ENCODE data around the gene TCIRG1. TPM values are rescaled to one million over a fixed set of nuclear protein-coding genes. Genes with fewer than 3 reads are reported as not detected.

TCIRG1 gene, protein sequence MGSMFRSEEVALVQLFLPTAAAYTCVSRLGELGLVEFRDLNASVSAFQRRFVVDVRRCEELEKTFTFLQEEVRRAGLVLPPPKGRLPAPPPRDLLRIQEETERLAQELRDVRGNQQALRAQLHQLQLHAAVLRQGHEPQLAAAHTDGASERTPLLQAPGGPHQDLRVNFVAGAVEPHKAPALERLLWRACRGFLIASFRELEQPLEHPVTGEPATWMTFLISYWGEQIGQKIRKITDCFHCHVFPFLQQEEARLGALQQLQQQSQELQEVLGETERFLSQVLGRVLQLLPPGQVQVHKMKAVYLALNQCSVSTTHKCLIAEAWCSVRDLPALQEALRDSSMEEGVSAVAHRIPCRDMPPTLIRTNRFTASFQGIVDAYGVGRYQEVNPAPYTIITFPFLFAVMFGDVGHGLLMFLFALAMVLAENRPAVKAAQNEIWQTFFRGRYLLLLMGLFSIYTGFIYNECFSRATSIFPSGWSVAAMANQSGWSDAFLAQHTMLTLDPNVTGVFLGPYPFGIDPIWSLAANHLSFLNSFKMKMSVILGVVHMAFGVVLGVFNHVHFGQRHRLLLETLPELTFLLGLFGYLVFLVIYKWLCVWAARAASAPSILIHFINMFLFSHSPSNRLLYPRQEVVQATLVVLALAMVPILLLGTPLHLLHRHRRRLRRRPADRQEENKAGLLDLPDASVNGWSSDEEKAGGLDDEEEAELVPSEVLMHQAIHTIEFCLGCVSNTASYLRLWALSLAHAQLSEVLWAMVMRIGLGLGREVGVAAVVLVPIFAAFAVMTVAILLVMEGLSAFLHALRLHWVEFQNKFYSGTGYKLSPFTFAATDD
- 74.5 and 81.9 TPM in 2 replicates for total RNA-seq

GRCh38 chr11:68038718-68039525 lies at the start of gene TCIRG1:
TSS of gene TCIRG1 (plus strand) at chr11:68039025. CDS start at chr11:68041272, 2,247 bp downstream.

GRCh38 chr11:68003846-68004550 lies 34.8 kb upstream of the TCIRG1 start, which contains the start of gene UNC93B1:
TSS of gene UNC93B1 (minus strand) at chr11:68004097. CDS start at chr11:68004043, 54 bp downstream.

GRCh38 chr11:68010090-68011041 lies 28.5 kb upstream of the TCIRG1 start, which contains the start of gene ALDH3B1:
TSS of gene ALDH3B1 (plus strand) at chr11:68010327. CDS start at chr11:68015298, 4,971 bp downstream.

DNA sequence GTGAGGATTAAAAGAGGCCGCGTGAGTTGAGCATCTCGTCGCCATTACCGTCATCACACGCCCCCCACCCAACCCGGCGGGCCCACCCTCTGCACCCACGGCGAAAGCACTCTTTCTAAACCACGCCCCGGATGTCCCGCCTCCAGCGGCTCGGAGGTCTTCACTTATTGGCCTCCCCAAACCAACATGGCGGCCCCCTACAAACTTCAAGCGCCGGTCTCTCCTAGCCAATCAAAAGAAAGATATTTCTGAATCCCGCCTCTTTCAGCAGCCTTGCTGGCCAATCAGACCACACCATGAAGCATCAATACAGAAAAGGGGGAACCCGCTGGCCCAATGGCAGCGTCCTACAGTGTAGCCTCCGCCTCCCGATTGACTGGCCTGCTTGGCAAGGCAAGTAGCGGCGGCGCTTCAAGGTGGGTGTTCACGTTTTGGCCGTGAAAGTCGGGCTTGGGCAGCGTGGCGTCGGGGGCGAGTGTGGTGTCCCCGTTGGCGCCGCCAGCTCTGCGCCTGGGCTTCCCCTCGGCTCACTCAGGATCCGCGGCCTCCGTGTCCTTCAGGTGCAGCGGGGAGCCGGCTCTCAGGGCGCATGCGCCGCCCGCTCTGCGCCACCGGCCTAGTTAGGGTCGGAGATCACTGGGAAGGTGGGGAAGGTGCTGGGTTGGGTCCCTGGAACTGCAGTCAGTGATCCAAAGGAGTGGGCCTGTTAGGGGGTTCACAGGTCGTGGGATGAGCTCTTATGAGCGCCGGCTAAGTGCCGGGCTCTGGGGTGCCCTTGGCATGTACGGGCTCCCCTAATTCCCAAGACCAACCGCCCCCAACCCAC lies 8.3 kb upstream of the TCIRG1 start, which contains the start of gene NDUFS8:
TSS of gene NDUFS8 (plus strand) at position 364 of the 826 bp plus-strand sequence. CDS start 1,471 bp downstream, outside the sequence.

Other genes starting within 250 kb of the TCIRG1 start
- 18.9 and 26.2 TPM in 2 replicates for gene UNC93B1, start 34.9 kb upstream of the TCIRG1 start, total RNA-seq
- 2.1 and 3.1 TPM in 2 replicates for gene ALDH3B1, start 28.7 kb upstream of the TCIRG1 start, total RNA-seq
- 204 and 299 TPM in 2 replicates for gene NDUFS8, start 8.3 kb upstream of the TCIRG1 start, total RNA-seq
- 5.2 and 6.9 TPM in 2 replicates for gene CHKA, start 82.4 kb downstream of the TCIRG1 start, total RNA-seq
- gene KMT5B, start 174.3 kb downstream of the TCIRG1 start, total RNA-seq = 13.5 and 19.9 TPM in 2 replicates
- 18.9 and 41.8 TPM in 2 replicates for gene C11orf24, start 232.9 kb downstream of the TCIRG1 start, total RNA-seq

Measured in airway epithelial cell (primary cell).